CD14-positive monocyte (primary cell): ENCODE data around the gene TMEM126A. TPM values are rescaled to one million over a fixed set of nuclear protein-coding genes. Genes with fewer than 3 reads are reported as not detected.
"Not testable (repeated sequence)": the region's sequence is repeated elsewhere in the genome, so short reads cannot be mapped to it uniquely, and the experiment has no call there.

Experiments used
- DNase-seq, 3 donors: peaks; one replicate each; pipeline ENCODE4 v3.0.0-alpha.2; 2011 to 2022
- H2AFZ ChIP-seq: 2 replicates; pipeline ENCODE4 v1.6.0; 2012; ENCODE audit warnings: mild to moderate bottlenecking, low read depth, low read length, inconsistent platforms; ENCODE audit not compliant: insufficient read depth, poor library complexity, severe bottlenecking
- H3K27ac ChIP-seq, 2 donors: 1 replicate in 1 of 2; 2 replicates in 1 of 2; pipeline ENCODE4 v1.5.1; 2012 to 2013; ENCODE audit warnings: low read length in 2 of 2, control low read depth in 1 of 2, inconsistent platforms in 1 of 2, low read depth in 1 of 2, mild to moderate bottlenecking in 1 of 2
- H3K27me3 ChIP-seq, 2 donors: one replicate each; pipeline versions ENCODE4 v1.6.0 to v1.6.1; 2011 to 2013; ENCODE audit warnings: low read length in 2 of 2; ENCODE audit not compliant: control insufficient read depth in 2 of 2, insufficient read depth in 2 of 2
- H3K36me3 ChIP-seq, 2 donors: replicated peaks in 1 of 2; 1 replicate in 1 of 2; 2 replicates in 1 of 2; pipeline versions ENCODE4 v1.5.1 to v1.6.1; 2012 to 2013; ENCODE audit warnings: low read length in 2 of 2, control low read depth in 1 of 2, inconsistent platforms in 1 of 2, mild to moderate bottlenecking in 1 of 2; ENCODE audit not compliant: insufficient read depth in 2 of 2, control insufficient read depth in 1 of 2
- H3K4me1 ChIP-seq, 2 donors: 1 replicate in 1 of 2; 2 replicates in 1 of 2; pipeline versions ENCODE4 v1.5.1 to v1.6.1; 2012 to 2013; ENCODE audit warnings: low read length in 2 of 2, control low read depth in 1 of 2, inconsistent platforms in 1 of 2, mild to moderate bottlenecking in 1 of 2, moderate library complexity in 1 of 2; ENCODE audit not compliant: insufficient read depth in 2 of 2, control insufficient read depth in 1 of 2
- H3K4me2 ChIP-seq: replicated peaks from 2 replicates; pipeline ENCODE3; 2012; ENCODE audit warnings: low read length, moderate library complexity, mild to moderate bottlenecking; ENCODE audit not compliant: poor library complexity, severe bottlenecking; ENCODE audit errors: extremely low read depth
- H3K4me3 ChIP-seq, 3 experiments: fragments of 200-600 bp in 1 of 3; sonication (generic) in 1 of 3; replicated peaks in 1 of 3; 1 replicate in 2 of 3; 2 replicates in 1 of 3; pipeline ENCODE4 v1.5.1; 2011 to 2013; ENCODE audit warnings: low read length in 3 of 3, mild to moderate bottlenecking in 3 of 3, control low read depth in 2 of 3, low read depth in 2 of 3, inconsistent platforms in 1 of 3, moderate library complexity in 1 of 3
- H3K79me2 ChIP-seq: 2 replicates; pipeline ENCODE4 v1.6.0; 2012; ENCODE audit warnings: mild to moderate bottlenecking, control low read depth, inconsistent platforms, low read length, moderate library complexity; ENCODE audit not compliant: insufficient read depth
- H3K9ac ChIP-seq: 2 replicates; pipeline ENCODE4 v1.6.0; 2017; ENCODE audit warnings: low read length, mild to moderate bottlenecking; ENCODE audit not compliant: insufficient read depth, poor library complexity, severe bottlenecking
- H3K9me3 ChIP-seq, 2 donors: replicated peaks in 1 of 2; 1 replicate in 1 of 2; 2 replicates in 1 of 2; pipeline versions ENCODE4 v1.5.1 to v1.6.1; 2012 to 2013; ENCODE audit warnings: low read length in 2 of 2, control low read depth in 1 of 2; ENCODE audit not compliant: control insufficient read depth in 1 of 2, insufficient read depth in 1 of 2
- H4K20me1 ChIP-seq: 2 replicates; pipeline ENCODE4 v1.6.0; 2012; ENCODE audit warnings: mild to moderate bottlenecking, low read length, control low read depth, moderate library complexity; ENCODE audit not compliant: insufficient read depth
- H3K27ac Mint-ChIP-seq, 7 donors: one replicate each; pipeline ENCODE4 v1.8.0; 2020; ENCODE audit warnings: mild to moderate bottlenecking in 7 of 7, mixed read lengths in 7 of 7, moderate library complexity in 6 of 7, inconsistent platforms in 2 of 7
- H3K27me3 Mint-ChIP-seq, 3 donors: one replicate each; pipeline ENCODE4 v1.8.0; 2021 to 2022; ENCODE audit warnings: low read depth in 3 of 3, mild to moderate bottlenecking in 3 of 3, mixed read lengths in 3 of 3, moderate library complexity in 3 of 3, inconsistent platforms in 1 of 3
- H3K36me3 Mint-ChIP-seq, 2 donors: one replicate each; pipeline ENCODE4 v1.8.0; 2020; ENCODE audit warnings: mixed read lengths in 2 of 2, inconsistent platforms in 1 of 2, mild to moderate bottlenecking in 1 of 2
- H3K4me1 Mint-ChIP-seq: one replicate; pipeline ENCODE4 v1.8.0; 2020; ENCODE audit warnings: mild to moderate bottlenecking, mixed read lengths
- H3K4me3 Mint-ChIP-seq, 2 donors: one replicate each; pipeline ENCODE4 v1.8.0; 2020; ENCODE audit warnings: mild to moderate bottlenecking in 2 of 2, mixed read lengths in 2 of 2, moderate library complexity in 1 of 2
- H3K9me3 Mint-ChIP-seq, 7 donors: one replicate each; pipeline ENCODE4 v1.8.0; 2020 to 2022; ENCODE audit warnings: mixed read lengths in 7 of 7, mild to moderate bottlenecking in 6 of 7, moderate library complexity in 6 of 7, inconsistent platforms in 2 of 7
- WGBS: methylation state at CpG from one replicate; pipeline ENCODE4 v1.1.5; 2013; ENCODE audit warnings: missing lambda C conversion rate; ENCODE audit not compliant: insufficient coverage; 5-methylcytosine and 5-hydroxymethylcytosine counted together
- intact Hi-C, 2 donors: fragments of 100-400 bp; cut with micrococcal nuclease; formaldehyde crosslinking; loops; one replicate each; pipeline versions ENCODE4 v1.15.0 to v1.15.1; 2023
- polyA plus RNA-seq, 3 donors: library from polyadenylated mRNA; depleted of rRNA in 1 of 3; unstranded in 2 of 3; stranded (reverse) in 1 of 3; fragments of 300-500 nt in 2 of 3; fragments of >200 nt in 1 of 3; fragmentation: Illumina TruSeq in 2 of 3; gene quantifications; 1 replicate in 2 of 3; 2 replicates in 1 of 3; pipeline ENCODE4 v1.2.3, GENCODE V29; 2012 to 2021
- TF ChIP-seq, protein P1 (sequence below): fragments of 200-600 bp; IDR thresholded peaks from one replicate; pipeline ENCODE4 v1.8.0; 2022; ENCODE audit warnings: antibody characterized with exemption, mild to moderate bottlenecking

The TMEM126A gene
- polyA plus RNA-seq, 3 donors: 23.9 to 71.3 (median 71.1) TPM

DNA sequence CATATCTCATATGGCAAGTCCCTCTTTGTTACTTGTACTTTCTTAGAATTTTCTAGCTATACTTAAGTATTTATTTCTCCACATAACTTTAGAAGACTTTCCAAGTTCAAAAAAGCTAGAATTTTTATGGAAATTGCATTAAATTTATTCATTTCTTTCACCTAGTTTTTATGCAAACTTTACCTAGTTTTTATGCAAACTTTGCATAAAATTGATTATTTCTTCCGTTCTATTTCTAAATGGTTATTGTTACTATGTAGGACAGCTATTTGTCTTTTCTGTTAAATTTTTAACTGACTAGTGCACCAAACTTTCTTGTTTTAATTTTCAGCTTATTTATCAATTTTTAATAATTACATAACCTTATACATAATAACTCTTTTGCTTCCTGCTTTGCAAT is 20.4 kb downstream of the TMEM126A start:
- peaks cover 6 to 11% of the 10 kb centered on the region in 2 donors for H3K4me1 ChIP-seq
- DNase-seq: no peak
- no peaks in the 10 kb centered on the region for H3K27me3 ChIP-seq
- no peak overlapping the region for H3K27ac ChIP-seq
- H3K4me3 Mint-ChIP-seq: no peak overlapping the region
- H4K20me1 ChIP-seq: peaks cover 8% of the 10 kb centered on the region
- intact Hi-C loops: loop anchor here in 1 of 2 donors (10.0 kb wide), 1 partner anchor 577 kb away; the partner anchor contains the start of gene EED
- H3K36me3 Mint-ChIP-seq: no peaks in the 10 kb centered on the region
- H2AFZ ChIP-seq: no peak overlapping the region
- H3K4me3 ChIP-seq: no peak overlapping the region
- H3K9me3 Mint-ChIP-seq: peaks cover 0 to 8% (median 4%) of the 10 kb centered on the region in 7 donors
- no peak overlapping the region for H3K9ac ChIP-seq
- peaks cover 21% of the 10 kb centered on the region for H3K79me2 ChIP-seq
- H3K27me3 Mint-ChIP-seq: peaks cover 0 to 3% (median 0%) of the 10 kb centered on the region in 3 donors
- peaks cover 9% of the 10 kb centered on the region for H3K4me1 Mint-ChIP-seq
- TF ChIP-seq, protein P1, sequence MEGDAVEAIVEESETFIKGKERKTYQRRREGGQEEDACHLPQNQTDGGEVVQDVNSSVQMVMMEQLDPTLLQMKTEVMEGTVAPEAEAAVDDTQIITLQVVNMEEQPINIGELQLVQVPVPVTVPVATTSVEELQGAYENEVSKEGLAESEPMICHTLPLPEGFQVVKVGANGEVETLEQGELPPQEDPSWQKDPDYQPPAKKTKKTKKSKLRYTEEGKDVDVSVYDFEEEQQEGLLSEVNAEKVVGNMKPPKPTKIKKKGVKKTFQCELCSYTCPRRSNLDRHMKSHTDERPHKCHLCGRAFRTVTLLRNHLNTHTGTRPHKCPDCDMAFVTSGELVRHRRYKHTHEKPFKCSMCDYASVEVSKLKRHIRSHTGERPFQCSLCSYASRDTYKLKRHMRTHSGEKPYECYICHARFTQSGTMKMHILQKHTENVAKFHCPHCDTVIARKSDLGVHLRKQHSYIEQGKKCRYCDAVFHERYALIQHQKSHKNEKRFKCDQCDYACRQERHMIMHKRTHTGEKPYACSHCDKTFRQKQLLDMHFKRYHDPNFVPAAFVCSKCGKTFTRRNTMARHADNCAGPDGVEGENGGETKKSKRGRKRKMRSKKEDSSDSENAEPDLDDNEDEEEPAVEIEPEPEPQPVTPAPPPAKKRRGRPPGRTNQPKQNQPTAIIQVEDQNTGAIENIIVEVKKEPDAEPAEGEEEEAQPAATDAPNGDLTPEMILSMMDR: no peak
- no CpG with 5 or more reads among the region's 1 CpG for WGBS
- no peaks in the 10 kb centered on the region for H3K36me3 ChIP-seq
- no peak overlapping the region for H3K4me2 ChIP-seq
- no peak overlapping the region for H3K27ac Mint-ChIP-seq
- H3K9me3 ChIP-seq: peaks cover 0 to 4% of the 10 kb centered on the region in 2 donors

DNA sequence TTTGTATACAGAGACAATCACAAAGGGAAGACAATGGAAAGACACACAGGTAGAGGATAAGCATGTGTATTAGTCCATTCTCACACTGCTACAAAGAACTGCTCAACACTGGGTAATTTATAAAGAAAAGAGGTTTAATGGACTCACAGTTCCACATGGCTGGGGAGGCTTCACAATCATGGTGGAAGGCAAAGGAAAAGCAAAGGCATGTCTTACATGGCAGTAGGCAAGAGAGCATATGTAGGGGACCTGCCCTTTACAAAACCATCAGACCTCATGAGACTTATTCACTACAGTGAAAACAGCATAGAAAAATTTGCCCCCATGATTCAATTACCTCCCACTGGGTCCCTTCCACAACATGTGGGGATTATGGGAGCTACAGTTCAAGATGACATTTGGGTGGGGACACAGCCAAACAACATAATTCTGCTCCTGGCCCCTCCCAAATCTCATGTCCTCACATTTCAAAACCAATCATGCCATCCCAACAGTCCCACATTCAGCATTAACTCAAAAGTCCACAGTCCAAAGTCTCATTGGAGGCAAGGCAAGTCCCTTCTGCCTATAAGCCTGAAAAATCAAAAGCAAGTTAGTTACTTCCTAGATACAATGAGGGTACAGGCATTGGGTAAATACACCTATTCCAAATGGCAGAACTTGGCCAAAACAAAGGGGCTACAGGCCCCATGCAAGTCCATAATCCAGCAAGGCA is 23.3 kb downstream of the TMEM126A start:
- H3K4me2 ChIP-seq, H3K27ac Mint-ChIP-seq, H2AFZ ChIP-seq, H3K4me1 Mint-ChIP-seq, H3K27ac ChIP-seq, intact Hi-C loops, H3K36me3 Mint-ChIP-seq, H3K36me3 ChIP-seq, H4K20me1 ChIP-seq, H3K9me3 Mint-ChIP-seq, H3K4me3 ChIP-seq, H3K27me3 ChIP-seq, DNase-seq, H3K9me3 ChIP-seq, H3K4me3 Mint-ChIP-seq, H3K79me2 ChIP-seq, H3K27me3 Mint-ChIP-seq, H3K4me1 ChIP-seq, H3K9ac ChIP-seq: not testable (repeated sequence)
